Smooth muscle cell of the brain vasculature (primary cell): Measurements from ENCODE around the gene CFAP73.
A peak's percentile ranks its signal among the peaks of the same experiment; 100 is the strongest.
"Not testable (repeated sequence)": the region's sequence is repeated elsewhere in the genome, so short reads cannot be mapped to it uniquely, and the experiment has no call there.

Experiments
- DNase-seq: peaks from one replicate; pipeline ENCODE4 v3.0.0-alpha.2; 2012; ENCODE audit warnings: low read depth, low spot score

The CFAP73 gene

DNA sequence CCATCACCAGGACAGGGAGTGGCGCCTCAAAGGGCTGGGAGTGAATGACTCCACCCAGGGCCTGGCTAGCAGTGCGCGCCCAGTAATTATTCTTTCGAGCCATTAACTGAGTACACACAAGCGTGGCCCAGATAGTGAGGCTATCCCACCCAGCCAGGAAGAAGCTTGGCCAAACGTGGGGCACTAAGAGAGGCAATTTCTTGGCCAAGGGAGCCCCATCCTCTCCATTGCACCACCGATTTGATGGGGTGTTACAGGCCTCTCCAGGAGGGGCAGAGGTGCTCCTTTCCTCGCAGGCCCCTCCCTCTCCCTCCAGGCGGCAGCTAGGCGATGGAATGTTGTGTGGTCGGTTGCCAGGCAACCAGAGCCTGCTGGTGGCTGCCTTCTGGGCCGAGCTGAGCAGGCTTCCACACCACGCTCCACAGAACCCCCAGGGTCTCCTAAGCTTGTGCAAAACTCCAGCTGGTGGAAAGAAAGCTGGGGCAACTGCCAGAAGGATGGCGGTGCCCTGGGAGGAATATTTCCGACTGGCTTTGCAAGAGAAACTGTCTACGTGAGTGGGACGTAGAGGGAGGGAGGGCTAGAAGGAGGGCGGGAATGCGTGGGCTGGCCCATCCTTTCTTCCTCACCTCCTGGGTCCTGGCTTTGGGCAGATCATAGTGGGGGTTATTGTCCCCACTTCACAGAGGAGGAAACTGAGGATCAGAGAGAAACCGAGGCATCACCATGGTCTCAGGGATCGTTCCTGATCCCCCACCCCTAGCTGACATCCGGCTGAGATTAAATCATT lies at the start of gene CFAP73:
Gene CFAP73 (plus strand): TSS at position 364 of the 790 bp plus-strand sequence. CDS start 134 bp downstream, at position 498.
- DNase-seq, result peak; percentile 37

- no peak for DNase-seq
These were observed 49.8 kb upstream of the CFAP73 start for GRCh38 chr12:113099764-113100163.

GRCh38 chr12:113101751-113102150 lies 47.8 kb upstream of the CFAP73 start:
- DNase-seq, result no peak

GRCh38 chr12:113102811-113103210 lies 46.7 kb upstream of the CFAP73 start:
- no peak for DNase-seq

DNA sequence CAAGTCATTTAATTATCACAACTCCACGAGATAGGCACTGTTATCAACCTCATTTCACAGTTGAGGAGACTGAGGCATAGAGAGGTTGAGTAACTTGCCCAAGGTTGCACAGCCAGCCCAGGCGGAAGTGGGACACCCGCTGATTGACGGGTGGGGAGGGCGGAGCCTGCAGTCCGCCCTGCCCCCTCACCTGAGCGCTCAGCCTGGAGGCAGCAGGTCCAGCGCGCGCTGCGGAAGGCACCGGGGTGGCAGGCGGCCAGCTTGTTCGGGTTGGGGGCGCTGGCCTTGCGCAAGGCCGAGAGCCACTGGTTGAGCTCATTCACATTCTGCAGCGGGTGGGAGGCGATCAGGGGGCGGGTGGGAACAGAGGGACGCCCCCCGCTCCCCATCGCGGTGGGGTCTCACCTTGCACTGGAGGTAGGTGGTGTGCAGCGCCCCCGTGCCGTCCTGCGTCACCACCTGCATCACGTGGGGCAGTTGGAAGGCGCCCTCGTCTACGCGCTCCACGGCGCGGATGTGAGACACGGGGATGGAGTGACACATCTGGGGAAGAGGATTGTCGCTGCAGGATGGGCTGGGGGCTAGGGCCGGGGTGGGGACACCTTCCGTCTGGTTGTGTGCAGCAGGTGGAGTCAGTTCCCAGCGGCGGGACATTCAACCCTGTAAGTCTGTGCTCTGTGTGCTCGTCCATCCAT lies 45.6 kb upstream of the CFAP73 start:
- DNase-seq, result no peak

GRCh38 chr12:113104953-113105510 lies 44.5 kb upstream of the CFAP73 start:
- no peak for DNase-seq

DNA sequence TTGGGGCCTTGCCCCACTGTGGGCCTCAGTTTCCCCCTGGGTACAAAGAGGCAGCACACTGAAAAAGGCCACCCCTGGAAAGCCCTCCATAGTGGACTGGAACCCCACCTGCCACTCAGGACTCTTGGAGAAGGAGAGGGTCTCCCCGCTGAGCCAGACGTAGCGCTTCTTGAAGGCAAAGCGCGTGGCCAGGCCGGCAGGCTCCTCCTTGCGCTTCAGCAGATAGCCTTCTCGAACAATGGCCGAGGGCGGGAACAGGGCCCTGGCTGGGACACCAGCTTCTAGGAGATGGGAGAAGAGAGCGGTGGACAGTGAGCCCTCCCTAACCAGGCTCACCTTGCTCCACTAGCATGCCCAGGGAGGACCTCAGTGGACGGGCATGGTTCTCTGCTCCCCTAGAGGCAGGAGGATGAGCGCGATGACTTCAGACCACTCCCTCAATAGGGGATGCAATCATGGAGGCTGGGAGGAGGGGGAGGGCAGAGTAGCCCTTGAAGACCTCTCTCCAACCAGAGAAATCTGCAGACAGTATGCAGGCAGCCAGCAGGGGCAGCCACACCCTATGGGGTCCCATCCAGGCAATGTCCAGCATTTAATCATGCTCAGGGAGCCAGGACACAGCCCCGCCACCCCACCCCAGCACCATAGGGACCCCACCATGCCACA lies 43.8 kb upstream of the CFAP73 start:
- no peak for DNase-seq

DNA sequence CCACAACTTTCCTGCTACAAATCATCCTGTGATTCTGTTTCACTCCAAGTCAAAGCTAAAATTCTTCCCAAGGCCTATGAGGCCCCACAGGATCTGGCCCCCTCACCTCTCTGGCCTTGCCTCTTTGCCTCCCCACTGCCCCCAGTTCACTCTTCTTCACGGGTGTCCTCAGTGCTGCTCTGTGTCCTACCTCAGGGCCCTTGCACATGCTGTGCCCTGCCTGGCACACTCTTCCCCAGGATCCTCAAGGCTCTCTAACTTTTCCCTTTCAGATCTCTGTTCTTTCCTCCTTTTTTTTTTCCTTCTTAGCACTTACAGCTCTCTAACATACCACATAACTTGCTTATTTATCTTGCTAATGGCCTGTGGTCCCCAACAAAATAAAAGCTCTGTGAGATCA lies 43.2 kb upstream of the CFAP73 start:
- DNase-seq, result no peak

DNA sequence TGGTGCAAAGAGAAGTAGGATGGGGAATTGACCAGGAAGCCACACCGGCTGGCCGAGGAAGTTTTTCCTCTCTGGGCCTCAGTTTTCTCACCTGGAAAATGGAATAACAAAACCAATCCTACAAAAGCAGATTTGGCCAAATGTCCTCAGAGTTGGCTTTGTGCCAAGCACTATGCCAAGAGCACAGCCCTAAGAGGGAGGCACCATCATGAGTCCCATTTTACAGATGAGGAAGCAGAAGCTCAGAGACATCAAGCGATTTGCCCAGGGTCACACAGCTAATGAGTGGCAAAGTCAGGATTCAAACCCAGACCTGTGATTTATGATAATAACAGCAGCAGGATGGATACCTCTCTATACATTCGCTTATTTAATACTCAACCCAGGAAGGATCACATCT lies 41.2 kb upstream of the CFAP73 start:
- DNase-seq, result no peak

GRCh38 chr12:113109360-113109759 lies 40.2 kb upstream of the CFAP73 start:
- DNase-seq, result no peak

DNA sequence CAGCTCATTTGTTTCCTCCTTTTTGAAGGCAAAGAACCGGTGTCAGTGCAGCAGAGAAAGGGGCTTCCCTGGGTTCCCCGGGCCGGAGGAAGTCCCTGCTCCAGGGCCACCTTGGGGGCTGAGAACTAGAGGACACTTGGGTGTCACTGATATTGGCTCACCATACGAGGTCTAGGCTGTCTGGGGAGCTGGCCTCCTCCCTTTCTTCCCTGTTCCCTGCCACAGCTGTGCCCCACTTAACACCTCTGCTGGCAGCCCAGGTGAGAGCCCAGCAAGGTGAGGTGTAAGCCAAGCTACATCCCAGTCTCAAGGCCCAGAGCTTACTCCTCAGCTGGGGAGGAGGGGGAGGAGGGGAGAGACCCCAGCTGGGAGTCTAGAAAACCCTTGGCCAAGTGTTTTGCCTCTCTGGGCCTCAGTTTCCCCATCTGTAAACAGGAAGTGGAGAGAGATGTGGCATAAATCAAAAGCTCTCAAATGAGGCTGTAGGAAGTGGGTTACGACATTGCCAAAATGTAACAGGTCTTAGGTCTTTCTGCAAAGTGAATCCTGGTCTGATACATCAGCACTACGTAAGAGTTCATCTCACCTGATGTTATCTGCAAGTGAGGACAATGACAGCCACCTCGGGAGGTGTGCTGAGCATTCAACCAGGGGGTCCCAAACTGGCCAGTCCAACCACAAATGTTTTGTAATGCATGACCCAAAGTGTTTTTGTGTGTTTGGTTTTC lies 39.5 kb upstream of the CFAP73 start:
- no peak for DNase-seq

DNA sequence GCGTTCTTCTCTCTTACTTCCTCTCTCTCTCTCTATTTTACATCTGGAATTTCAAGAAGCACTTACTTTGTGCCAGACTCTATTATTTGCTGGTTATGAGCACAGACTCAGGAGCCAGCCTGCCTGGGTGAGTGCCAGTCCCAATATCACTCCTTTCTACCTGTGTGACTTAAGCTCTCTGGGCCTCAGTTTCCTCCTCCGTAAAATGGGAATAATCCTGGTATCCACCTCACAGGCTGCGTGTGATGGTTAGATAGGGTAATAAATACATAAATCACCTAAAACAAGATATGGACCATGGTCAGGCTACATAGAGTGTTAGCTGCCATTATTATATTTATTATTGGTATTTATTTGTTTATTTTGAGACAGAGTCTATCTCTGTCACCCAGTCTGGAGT lies 38.3 kb upstream of the CFAP73 start:
- no peak for DNase-seq

GRCh38 chr12:113112043-113112899 lies 37.3 kb upstream of the CFAP73 start:
- no peak for DNase-seq

DNA sequence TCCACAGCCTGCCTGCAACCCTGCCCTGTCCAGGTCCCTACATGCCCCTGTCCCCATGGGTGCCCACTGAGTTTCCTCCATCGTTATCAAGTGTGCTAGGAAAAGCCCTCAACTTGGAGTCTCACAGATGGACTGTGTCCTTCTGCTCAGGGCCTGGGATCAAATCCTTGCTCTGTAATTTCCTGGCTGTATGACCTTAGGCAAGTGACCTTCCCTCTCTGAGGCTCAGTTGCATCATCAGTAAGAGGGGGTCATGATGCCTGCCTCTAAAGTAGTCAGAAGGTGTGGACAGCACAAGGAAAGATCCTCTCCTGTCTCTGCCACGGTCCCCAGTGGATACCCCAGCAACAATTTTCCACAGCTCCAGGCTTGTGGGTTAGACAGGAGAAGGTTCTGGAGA lies 36.1 kb upstream of the CFAP73 start:
- DNase-seq, result no peak

GRCh38 chr12:113114447-113115178 lies 34.9 kb upstream of the CFAP73 start:
- no peak for DNase-seq

DNA sequence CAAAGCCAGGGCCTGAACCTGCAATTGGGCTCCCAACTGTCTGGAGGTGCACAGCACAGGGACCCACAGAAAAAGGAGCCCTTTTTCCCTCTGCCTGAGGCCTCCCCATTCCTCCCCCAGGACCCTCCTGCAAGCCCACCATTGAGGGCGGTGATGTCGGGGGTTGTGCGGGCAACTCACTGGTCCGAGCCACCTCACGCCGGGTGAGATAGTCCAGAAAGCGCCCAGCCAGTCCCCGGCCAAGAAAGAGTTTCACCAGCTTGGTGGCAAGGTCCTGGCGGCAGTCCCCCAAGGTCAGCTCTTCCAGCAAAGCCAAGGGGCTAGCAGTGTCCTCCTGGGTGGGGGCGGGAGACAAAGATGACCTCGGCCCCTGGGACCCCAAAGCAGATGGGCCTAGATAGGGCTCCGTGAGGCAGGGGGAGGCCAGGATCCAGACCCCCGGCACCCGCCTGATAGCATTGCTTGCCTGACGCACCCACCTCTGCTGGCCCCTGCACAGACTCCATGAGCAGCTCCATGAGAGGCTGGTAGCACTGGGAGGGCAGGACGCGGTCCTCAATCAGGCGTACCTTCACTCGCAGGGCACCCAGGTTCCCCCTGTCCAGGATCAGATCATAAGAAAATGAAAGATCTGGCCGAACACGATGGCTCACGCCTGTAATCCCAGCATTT lies 33.9 kb upstream of the CFAP73 start:
- DNase-seq, result no peak

- DNase-seq, result no peak
These were observed 32.6 kb upstream of the CFAP73 start for GRCh38 chr12:113116875-113117274.

- not testable (repeated sequence) for DNase-seq
These were observed 31.8 kb upstream of the CFAP73 start for GRCh38 chr12:113117684-113118083.

- no peak for DNase-seq
These were observed 31.4 kb upstream of the CFAP73 start for GRCh38 chr12:113118142-113118541.
